Osteocyte (in vitro differentiated cells): ENCODE measurements around the gene VDR. TPM values are rescaled to one million over a fixed set of nuclear protein-coding genes. Genes with fewer than 3 reads are reported as not detected.

ENCODE experiments used
- DNase-seq: peaks from one replicate; pipeline ENCODE4 v3.0.0; 2021; ENCODE audit warnings: mixed read lengths; ENCODE audit not compliant: unreplicated experiment; ENCODE audit errors: extremely low spot score
- H3K27ac Mint-ChIP-seq: one replicate; pipeline ENCODE4 v1.8.0; 2021; ENCODE audit warnings: mild to moderate bottlenecking, mixed read lengths; ENCODE audit not compliant: unreplicated experiment
- H3K27me3 Mint-ChIP-seq: one replicate; pipeline ENCODE4 v1.8.0; 2021; ENCODE audit warnings: mixed read lengths; ENCODE audit not compliant: unreplicated experiment
- H3K36me3 Mint-ChIP-seq: one replicate; pipeline ENCODE4 v1.8.0; 2021; ENCODE audit warnings: mixed read lengths; ENCODE audit not compliant: unreplicated experiment
- H3K4me1 Mint-ChIP-seq: one replicate; pipeline ENCODE4 v1.8.0; 2021; ENCODE audit warnings: mixed read lengths; ENCODE audit not compliant: unreplicated experiment
- H3K4me3 Mint-ChIP-seq: one replicate; pipeline ENCODE4 v1.8.0; 2021; ENCODE audit warnings: mild to moderate bottlenecking, moderate library complexity, mixed read lengths; ENCODE audit not compliant: unreplicated experiment
- H3K9me3 Mint-ChIP-seq: one replicate; pipeline ENCODE4 v1.8.0; 2021; ENCODE audit warnings: mixed read lengths; ENCODE audit not compliant: unreplicated experiment
- total RNA-seq: library from RNA; stranded (reverse); gene quantifications from 2 replicates; pipeline ENCODE4 v1.2.1, GENCODE V29; 2021
- TF ChIP-seq, protein P1 (sequence below): fragments of 200-600 bp; sonication (generic); IDR thresholded peaks from 2 replicates; pipeline ENCODE4 v1.5.0; 2021; ENCODE audit warnings: antibody characterized with exemption, mild to moderate bottlenecking, moderate library complexity

The VDR gene
- total RNA-seq, 1 donor from 2014 or later: 2.7 TPM

DNA sequence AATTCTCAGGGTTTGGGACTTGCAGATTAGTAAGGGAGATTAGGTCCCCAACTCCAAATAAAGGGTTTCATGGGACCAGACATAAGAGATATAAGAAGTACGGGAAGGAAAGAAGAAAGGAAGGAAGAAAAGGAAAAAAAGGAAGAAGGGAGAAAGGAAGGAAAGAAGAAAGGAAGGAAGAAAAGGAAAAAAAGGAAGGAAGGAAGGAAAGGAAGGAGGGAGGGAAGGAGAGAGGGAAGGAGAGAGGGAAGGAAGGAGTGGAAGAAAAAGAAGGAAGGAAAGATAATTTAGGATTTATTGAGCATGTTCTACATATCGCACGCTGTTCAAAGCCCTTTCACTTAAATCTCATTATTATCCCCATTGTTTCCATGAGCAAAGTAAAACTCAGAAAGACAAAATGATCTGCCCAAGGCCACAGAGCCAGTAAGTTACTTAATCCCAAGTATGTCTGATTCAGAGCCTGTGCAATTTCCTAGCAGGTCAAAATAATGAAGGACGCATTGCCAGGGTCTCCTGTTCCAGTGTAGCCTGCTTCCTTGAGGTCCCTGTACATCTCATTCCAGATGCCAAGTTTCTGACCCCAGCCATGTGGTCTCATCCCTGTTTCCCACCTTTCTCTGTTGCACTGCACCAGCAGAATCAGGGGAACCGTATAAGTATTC is 81.2 kb downstream of the VDR start:
- Mint-ChIP-seq H3K36me3 (no peaks in the 10 kb centered on the region), H3K4me3 (no peak overlapping the region), H3K27ac (no peak overlapping the region), H3K4me1 (peaks cover 65% of the 10 kb centered on the region), H3K9me3 (no peaks in the 10 kb centered on the region), H3K27me3 (no peaks in the 10 kb centered on the region)
- no peak for DNase-seq
- TF ChIP-seq, protein P1, sequence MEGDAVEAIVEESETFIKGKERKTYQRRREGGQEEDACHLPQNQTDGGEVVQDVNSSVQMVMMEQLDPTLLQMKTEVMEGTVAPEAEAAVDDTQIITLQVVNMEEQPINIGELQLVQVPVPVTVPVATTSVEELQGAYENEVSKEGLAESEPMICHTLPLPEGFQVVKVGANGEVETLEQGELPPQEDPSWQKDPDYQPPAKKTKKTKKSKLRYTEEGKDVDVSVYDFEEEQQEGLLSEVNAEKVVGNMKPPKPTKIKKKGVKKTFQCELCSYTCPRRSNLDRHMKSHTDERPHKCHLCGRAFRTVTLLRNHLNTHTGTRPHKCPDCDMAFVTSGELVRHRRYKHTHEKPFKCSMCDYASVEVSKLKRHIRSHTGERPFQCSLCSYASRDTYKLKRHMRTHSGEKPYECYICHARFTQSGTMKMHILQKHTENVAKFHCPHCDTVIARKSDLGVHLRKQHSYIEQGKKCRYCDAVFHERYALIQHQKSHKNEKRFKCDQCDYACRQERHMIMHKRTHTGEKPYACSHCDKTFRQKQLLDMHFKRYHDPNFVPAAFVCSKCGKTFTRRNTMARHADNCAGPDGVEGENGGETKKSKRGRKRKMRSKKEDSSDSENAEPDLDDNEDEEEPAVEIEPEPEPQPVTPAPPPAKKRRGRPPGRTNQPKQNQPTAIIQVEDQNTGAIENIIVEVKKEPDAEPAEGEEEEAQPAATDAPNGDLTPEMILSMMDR: no peak

DNA sequence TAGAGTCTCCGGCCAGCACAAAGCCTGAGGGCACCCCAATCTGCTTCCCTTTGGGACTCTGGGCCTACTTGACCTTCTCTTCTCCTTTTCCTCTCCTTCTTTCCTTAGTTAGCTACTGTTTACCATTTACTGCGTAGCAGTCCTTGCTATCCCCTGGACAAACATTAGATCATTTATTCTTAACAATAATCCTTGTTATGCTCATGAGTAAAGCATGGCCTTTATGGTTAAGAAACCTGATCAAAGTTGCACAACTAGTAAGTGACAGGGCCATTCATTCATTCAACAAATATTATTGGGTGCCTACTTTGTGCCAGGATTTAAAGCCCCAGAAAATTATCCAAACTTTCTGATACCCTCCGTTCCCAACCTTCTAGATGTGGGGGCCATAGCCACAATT is 81.9 kb downstream of the VDR start:
- TF ChIP-seq, protein P1: no peak
- Mint-ChIP-seq H3K27me3 (no peaks in the 10 kb centered on the region), H3K4me3 (no peak overlapping the region), H3K9me3 (no peaks in the 10 kb centered on the region), H3K36me3 (no peaks in the 10 kb centered on the region), H3K27ac (peak overlapping the region; percentile 98), H3K4me1 (peaks cover 65% of the 10 kb centered on the region)
- DNase-seq: no peak

DNA sequence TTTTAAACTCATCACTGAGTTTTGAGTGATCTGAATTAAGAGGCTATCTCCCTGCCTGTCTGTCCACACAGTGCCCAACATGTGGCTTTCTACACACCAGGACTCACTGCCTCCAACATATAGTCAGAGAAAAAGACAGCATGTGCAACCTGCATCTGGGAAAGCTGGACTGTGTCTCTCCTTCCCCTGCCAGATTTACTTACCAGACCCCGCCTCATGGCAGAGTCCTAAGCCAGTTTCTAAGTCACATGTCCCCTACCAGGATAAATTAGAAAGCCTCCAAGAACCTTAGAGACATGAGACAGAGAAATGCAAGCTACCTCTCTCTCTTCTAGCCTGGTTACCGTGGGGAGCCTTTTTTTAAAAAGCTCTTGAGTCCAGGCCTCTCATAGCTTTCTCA is 82.4 kb downstream of the VDR start:
- Mint-ChIP-seq H3K4me1 (peaks cover 68% of the 10 kb centered on the region), H3K36me3 (no peaks in the 10 kb centered on the region), H3K27me3 (no peaks in the 10 kb centered on the region), H3K27ac (peak overlapping the region; percentile 98), H3K9me3 (no peaks in the 10 kb centered on the region), H3K4me3 (no peak overlapping the region)
- no peak for DNase-seq
- TF ChIP-seq, protein P1: no peak

DNA sequence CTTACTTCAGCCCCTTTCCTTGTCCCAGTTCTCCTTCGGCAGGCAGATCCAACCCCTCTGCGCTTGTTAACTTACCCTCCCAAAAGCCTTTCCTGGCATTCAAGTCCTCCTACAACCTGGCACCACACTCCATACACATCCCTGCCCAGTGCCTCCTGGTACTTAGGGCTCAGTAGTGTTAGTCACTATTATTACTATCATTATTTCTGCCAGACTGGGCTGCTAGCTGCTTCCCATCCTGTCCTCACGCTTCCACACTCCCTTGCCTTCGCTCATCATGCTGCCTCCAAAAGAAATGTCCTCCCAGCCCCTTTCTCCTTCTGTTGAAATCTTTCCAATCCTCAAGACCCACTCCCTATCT is 83.5 kb downstream of the VDR start:
- peak overlapping the region; percentile 98 for H3K27ac Mint-ChIP-seq
- no peak for DNase-seq
- H3K27me3 Mint-ChIP-seq: no peaks in the 10 kb centered on the region
- H3K36me3 Mint-ChIP-seq: no peaks in the 10 kb centered on the region
- TF ChIP-seq, protein P1: no peak
- peak overlapping the region; percentile 95 for H3K4me3 Mint-ChIP-seq
- H3K4me1 Mint-ChIP-seq: peaks cover 71% of the 10 kb centered on the region
- no peaks in the 10 kb centered on the region for H3K9me3 Mint-ChIP-seq

DNA sequence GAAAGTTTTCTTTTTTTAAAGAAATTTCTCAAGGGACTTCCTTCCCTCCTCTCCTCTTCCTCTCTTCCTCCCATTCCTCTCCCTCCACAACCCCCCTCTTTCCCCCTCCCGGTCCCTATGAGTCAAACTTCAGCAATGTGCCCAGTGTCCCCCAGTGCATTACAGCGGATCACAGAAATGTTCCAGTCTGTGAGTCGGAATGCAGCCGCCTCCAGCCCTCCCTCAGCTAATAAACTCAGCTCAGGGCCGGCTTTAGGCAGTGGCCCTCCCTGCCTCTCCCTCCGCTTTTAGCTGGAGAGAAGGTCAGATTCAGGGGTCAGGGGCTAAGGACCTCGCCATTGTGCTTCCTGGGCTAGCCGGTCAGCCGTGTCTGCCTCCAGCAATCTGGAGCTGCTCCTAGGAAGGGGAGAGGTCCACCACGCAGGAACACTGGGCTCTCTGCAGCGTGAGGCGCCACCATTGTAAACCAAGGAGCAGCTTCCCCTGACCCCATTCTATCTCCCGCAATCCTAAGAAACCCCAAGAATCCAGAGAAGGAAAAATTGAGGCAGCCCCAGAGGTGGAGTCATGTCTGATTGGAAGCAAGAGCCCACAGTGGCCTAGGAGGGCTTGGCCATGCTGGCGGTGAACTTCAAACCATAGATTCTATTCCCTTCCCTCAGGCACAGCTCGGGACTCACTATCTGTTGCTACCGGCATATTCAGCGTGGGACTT is 84.0 kb downstream of the VDR start:
- TF ChIP-seq, protein P1: no peak
- peak; percentile 93 for DNase-seq
- no peaks in the 10 kb centered on the region for H3K9me3 Mint-ChIP-seq
- peaks cover 73% of the 10 kb centered on the region for H3K4me1 Mint-ChIP-seq
- no peaks in the 10 kb centered on the region for H3K36me3 Mint-ChIP-seq
- H3K4me3 Mint-ChIP-seq: peak overlapping the region; percentile 95
- peak overlapping the region; percentile 98 for H3K27ac Mint-ChIP-seq
- no peaks in the 10 kb centered on the region for H3K27me3 Mint-ChIP-seq
